Measurements from ENCODE around the gene FLYWCH2. TPM values are rescaled to one million over a fixed set of nuclear protein-coding genes. Genes with fewer than 3 reads are reported as not detected.

Gene FLYWCH2
- total and polyA plus RNA-seq, 2 experiments from 2014 or later = 30.9 to 45.0 TPM

GRCh38 chr16:2834968-2835367 is 48.0 kb upstream of the FLYWCH2 start (continued):
- no peak for TF ChIP-seq ZNF462 (CRISPR knock-in tag; IDR thresholded peaks at IDR 0.05)
- TF ChIP-seq CREB1 (CRISPR knock-in tag; IDR thresholded peaks at IDR 0.05; ENCODE audit: low read depth) = no peak
- TF ChIP-seq EZH2phosphoT487 (IDR thresholded peaks at IDR 0.05; ENCODE audit: unreplicated experiment) = no peak
- TF ChIP-seq EZH2 (IDR thresholded peaks at IDR 0.05; ENCODE audit: low read depth, unreplicated experiment) = no peak
- TF ChIP-seq ETS1 (IDR thresholded peaks at IDR 0.05) = no peak
- no peak for TF ChIP-seq ZNF331 (CRISPR knock-in tag; IDR thresholded peaks at IDR 0.05; ENCODE audit: low read depth)
- no peak for TF ChIP-seq JUNB (IDR thresholded peaks at IDR 0.05; ENCODE audit: unreplicated experiment)
- TF ChIP-seq ZNF114 (CRISPR knock-in tag; IDR thresholded peaks at IDR 0.05) = no peak
- TF ChIP-seq NANOG (IDR thresholded peaks at IDR 0.05; ENCODE audit: borderline replicate concordance) = no peak
- TF ChIP-seq STAT1 (IDR thresholded peaks at IDR 0.05; ENCODE audit: unreplicated experiment) = no peak
- TF ChIP-seq REST (IDR thresholded peaks at IDR 0.05; ENCODE audit: unreplicated experiment) = no peak
